Measurements from ENCODE around the gene RASGEF1C.

Gene RASGEF1C

DNA sequence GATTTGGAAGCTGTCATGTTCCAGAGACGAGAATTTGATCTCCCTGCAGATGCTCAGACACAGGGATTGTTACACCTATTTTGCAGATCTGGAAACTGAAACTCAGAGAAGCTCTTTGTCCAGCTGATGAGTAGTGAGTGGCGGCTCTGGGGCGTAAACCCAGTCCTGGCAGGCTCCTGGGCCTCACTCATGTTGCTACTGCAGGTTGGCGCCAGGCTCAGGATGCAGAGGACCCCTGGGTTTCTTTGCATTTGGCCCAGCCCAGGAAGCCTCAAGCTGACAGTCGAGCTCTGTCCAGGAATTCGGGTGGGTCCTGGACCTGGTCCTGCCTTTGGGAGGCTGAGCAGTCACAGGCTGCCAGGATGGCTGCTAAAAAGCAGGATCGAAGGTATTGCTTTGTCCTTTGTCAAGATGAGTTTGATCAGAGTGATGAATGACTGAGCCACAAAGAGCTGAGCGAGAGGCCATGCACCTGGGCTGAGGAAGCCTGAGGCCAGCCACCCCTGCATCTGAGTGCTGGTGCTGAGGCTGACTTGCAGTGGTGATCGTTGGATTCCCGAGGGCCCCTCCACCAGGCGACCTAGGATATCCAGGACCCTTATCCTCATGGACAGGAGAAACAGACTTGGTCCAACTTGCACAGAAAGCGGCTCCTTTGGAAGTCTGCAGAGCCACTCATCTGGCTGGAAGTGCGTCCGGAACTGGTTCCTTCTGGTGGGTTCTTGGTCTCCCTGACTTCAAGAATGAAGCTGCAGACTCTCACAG, 129.1 kb downstream of the RASGEF1C start:
- DNase-seq: no peak

DNA sequence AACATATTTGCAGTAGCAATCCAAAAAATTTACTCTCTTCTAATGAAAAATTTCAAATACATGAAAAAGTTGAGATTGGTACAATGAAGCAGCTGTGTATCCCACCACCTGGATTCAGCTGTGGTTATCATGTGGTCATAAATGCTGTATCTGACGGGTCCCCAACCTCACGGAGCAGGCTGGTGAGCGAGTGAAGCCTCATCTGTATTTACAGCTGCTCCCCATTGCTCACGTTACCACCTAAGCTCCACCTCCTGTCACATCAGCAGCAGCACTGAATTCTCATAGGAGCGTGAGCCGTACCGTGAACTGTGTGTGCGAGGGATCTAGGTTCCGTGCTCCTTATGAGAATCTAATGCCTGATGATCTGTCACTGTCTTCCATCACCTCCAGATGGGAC, 130.7 kb downstream of the RASGEF1C start:
- no peak for DNase-seq

DNA sequence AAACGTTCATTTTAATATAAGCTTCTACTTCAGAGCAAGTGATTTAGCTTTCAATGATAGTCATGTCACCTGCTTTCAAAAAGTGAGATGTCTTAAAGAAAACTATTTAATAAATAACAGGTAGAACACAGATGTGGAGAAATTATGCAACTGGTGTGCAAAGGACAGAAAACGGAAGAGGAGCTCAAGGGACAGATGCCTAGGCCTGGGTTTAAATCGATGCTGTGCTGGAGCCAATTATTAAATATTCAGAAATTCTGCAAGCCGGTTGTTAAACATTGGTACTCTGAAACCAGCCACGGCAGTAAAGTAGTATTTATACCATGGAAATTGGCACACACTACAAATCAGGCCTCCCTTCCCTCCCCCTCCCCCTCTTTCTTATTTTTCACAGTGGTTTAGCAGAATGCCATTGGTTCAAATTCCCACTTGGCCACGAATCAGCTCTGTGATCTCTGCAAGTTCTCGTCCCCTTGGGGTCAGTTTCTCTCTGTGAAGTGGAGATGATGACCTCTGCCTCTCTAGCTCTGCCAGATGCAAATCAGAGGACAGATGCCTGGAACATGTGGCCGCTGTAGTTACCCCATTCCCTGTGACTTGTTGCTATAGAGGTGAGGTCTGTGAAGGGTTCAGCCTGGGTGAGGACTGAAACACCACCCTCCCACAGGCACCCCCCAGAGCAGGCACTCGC, 131.3 kb downstream of the RASGEF1C start:
- no peak for DNase-seq

DNA sequence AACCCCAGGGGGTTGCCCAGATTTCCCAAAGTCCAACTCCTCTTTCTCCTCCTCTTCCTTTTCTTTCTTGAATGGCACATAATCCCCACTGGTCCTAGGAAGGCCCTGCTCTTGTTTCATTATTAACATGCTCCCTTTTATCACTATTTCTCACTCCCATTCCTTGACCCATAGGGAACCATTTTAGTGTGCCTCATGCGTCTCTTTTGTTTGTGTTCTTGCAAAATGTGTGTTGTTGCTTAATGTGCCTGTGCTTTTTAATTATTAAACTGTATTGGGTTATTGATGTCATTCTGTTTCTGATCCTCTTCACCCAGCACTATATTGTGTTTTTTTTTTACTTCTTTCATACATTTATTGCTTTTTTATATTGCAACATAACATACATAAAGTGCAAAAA, 133.3 kb downstream of the RASGEF1C start:
- no peak for DNase-seq

DNA sequence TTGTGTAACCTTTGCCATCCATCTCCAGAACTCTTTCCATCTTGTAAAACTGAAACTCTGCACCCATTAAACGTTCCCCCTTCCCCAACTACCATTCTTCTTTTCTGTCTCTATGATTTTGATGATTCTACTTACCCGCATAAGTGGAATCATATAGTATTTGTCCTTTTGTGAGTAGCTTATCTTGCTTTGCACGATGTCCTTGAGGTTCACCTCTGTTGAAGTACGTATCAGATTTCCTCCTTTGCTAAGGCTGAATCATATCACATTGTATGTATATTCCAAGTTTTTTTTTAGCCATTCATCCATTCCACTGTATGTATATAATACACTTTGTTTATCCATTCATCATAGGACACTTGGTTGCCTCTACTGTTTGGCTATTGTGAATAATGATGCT, 134.5 kb downstream of the RASGEF1C start:
- DNase-seq: no peak

DNA sequence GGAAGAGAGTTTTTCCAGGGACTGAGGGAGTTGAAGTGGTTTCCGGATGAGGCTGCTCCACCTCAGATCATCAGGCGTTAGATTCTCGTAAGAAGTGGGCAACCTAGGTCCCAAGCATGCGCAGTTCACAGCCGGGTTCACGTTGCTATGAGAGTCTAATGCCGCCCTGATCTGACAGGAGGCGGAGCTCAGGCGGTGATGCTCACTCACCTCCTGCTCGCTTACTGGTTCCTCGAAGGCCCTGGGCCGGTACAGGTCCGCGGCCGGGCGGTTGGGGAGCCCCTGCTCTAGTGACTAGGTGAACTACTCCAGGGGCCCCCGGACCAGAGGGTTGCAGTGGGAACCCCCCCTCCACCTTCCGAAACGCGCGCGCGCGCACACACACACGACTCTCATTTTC, 136.5 kb downstream of the RASGEF1C start:
- peak; percentile 23 to 44 for DNase-seq

DNA sequence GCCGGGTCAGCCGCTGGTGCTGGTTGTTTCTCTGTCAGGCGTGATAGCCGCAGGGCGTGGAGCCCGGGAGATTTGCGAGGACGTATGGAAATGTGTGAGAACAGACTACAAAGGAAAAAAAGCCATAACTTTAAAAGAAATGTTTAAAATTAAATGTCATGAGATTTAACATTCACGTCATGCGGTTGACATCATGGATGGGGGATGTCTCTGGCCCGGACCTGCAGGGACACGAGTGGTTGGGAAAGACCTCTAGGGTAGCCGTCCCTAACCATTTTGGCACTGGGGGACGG, 136.8 kb downstream of the RASGEF1C start:
- no peak for DNase-seq

DNA sequence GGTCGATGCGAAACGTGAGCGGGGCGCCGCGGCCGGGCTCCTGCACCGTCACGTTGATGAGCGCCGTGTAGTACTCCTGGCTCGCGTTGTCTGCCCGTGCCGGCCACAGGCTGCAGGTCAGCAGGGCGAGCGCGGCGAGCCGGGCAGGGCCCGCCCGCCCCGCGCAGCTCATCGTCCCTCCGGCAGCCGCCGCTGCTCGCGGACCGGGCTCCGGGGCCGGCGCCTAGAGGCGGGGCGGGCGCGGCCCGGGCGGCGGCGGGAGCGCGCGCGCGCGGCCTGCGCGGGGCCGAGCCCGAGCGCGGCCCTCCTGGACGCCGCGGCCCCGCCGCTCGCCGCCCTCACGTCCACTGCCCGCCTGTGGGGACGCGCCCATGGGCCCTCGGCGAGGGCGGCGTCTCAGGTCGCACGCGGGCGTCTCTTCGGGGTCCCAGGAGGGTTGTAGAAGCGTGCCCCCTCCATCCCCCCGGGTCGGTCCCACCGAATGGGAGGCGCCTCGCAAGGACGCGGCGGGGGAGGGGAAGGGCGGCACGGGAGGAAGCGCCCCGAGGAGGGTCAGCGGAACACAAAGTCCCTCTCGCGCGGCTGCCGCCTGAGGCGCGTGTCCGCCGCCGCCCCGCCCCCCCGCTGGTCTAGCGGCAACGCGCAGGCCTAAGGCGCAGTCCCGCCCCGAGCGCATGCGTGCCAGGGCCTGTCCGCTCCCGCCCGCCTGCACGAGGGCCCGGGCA, 137.3 kb downstream of the RASGEF1C start, which contains the start of gene RNF130:
RNF130 (minus strand) TSS at position 229 of the 725 bp plus-strand sequence; CDS start at position 172, 57 bp downstream.
- DNase-seq: peak; percentile 85 to 88

DNA sequence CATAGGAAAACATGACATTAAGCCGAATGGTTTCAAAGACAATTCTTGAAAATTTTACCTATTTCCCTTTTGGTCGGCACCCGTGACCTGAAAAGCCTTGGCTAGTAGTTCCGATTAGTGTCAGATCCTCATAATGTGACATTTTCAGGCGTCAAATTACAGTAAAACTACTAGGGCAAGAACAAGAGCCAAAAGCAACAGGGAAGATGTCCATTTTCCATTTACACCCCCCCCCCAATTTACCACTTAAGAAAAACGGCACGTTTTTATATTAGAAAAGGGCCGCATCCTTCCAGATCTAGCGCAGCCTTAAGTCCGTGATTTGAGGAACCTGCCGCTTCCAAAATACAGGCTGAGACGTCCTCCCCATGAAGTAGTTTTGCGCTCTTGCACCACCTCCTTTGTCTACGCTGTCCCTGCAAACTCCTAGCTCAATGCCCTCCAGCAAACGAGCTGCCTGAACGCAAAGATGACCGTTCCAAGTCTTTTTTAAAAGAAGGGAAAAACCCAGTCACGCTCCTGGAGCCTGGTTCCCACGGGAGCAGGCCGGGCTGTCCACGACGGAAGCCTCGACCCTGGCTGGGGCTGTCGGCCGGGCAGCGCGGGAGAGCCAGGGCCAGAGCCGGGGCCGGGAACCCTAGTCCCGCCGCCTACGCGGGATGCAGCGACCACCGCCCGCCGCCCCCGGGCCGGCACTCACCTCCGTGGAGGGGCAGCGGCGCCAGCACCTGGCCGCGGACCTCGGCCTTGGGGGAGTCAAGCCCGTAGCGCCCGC, 138.1 kb downstream of the RASGEF1C start:
- DNase-seq: no peak

DNA sequence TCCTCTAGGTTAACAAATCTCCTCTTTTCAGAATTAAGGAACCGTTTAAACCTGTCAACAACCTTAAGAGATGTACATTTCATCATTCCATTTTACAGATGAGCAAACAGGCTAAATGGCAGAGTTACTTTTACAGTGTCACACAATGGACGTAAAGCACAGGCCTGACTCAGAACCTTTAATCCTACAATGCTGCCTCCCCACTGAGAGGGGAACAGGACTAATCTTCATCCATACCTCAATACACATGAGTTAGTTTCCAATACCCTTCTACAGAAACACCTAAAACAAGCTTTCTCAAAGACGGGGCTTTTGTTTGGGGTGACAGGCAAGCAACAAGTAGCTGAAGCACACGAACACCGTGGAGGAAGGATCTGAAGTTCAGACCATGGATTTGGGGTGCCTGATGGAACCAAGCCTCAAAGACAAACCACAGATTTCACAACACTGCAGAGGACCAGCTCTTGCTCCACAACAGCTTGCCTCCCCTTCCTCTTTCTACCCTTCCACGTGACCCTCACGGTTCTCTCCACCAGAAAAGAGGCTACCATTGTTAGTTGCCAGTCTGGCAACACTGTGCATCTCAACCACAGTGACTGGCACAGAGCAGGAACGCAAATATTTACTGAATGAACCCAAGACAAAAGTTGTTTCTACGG, 139.3 kb downstream of the RASGEF1C start:
- peak; percentile 19 to 70 for DNase-seq

DNA sequence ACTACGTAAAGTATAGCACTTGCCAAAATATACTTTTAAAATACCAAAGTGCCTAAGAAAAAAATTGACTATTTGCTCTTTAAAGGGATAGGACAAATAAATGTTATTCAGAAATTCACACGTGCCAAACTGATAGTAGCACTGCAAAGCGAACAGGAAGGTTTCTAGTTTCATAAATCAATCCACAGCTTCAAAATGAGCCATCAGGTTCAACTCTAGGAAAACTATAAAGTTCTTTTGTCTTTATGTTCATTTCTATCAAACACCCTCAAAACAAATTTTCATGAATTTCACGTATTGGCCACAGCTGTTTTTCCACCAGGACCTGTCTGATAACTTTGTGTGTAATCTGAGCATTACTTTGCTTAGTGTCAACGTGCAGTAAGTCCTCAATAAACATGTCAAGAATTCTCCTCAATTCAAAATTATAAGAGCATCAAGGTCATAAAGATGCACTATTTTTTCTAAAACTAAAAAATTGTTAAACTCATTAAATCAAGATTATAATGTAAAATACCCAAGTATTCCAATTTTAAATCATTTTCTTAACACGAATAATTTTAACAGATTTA, 140.4 kb downstream of the RASGEF1C start:
- DNase-seq: no peak

DNA sequence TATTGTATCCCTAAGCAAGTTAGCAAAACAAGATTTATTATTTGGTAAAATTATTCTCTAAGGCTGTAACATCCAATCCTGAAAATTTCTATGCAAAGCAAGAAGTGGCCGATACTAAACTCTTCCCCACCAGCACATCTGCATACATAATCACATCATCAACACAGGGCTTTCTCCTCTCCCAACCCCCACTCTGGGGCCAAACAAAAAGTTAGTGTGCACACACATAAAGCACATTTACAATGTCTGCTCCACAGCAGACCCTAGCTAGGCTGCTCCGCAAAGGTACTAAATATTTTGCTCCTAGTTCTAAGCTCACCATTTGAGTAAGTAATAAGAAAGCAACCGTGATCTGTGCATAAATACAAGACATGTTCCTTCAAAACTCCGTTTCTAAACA, 141.0 kb downstream of the RASGEF1C start:
- no peak for DNase-seq

DNA sequence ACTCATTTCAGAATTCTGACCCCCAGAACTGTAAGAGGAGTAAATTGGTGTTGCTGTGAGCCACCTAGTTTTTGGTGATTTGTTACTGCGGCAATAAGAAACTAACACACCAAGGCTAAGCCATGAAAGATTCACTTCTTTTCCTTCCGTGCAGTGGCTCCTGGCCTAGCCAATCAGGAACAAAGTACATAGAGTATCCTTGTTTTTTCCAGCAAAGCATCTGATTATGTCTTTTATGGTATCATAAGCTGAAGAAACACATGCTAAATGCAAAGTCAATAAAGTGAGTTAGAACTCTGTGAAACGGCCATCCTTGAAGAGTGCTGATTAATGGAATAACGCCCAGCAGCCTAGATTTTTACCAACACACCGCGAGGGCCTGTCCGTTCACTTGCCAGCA, 148.8 kb downstream of the RASGEF1C start:
- no peak for DNase-seq

DNA sequence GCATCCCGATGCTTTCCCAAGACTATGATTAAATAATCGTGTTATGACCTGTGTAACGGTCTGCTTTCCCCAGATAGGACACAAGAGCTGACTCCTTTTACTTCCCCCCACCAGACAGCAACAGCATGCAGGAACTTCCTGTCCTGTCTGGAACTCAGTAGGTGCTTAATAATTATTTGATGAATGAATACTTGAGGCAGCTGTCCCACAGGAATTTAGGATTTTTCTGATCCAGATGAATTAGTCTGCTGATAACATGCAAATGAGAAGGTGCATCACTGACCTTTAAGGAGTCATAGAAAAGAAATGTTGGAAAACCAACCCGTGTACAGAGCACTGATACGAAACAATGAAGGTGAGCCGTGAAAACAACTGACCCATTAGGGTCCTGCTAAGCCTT, 149.7 kb downstream of the RASGEF1C start:
- DNase-seq: no peak

DNA sequence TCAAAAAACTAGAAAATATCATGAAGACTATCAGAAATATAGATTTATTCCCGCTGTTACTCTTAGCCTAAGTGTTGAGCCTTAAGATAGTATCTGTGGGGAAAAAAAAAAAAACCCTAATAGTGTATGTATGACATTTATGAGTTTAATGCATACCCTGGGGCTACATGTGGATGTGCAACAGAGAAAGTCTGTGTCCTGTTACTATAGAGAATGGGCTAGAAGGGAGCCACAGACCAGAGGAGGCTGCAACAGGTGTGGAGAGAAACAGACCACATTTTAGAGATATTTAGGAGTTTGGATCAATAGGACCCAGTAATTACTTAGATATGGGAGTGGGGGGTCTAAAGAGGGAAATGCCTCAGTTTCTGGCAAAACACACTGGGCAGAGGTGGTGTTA, 152.9 kb downstream of the RASGEF1C start:
- no peak for DNase-seq

DNA sequence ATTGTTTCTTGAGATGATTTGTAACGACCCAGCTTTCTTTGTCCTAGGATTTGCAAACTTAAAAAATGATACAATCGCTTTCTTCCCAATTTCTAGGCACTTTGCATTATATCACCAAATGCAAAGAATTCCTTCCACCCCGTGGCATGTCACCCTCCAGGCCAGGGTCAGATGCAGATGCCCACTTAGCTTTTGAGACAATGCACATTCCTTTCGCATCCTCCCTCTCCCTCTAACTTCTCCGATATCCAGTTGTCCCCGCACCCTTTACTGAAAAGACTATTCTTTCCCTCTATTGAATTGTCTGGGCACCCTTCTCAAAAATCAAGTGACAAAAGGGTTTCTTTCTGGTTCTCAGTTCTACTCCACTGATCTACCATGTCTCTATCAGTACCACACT, 154.8 kb downstream of the RASGEF1C start:
- DNase-seq: no peak

DNA sequence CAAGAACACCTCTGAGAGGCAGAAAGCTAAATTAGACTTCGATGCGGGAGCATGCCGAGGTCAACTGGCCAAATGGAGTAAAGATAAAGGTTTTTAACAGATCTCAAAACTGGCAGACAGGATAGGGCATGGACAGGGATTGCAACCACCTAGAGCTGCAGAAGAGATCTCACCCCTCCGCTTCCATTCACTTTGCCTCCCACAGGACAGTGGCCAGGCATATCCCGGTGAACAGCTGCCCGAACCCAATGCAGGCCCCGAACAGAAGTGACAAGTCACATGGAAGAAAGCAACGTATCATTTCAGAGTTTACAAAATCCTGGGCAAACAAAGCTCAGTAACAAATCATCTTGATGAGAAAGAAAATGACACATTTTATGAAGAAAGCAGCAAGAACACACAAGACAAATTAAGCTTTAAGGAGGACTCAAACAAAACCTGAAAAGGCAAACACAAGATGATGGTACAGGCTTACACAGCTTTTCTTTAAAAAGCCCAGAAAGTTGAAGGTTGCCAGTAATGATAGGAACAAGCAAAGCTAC, 155.9 kb downstream of the RASGEF1C start:
- DNase-seq: no peak

DNA sequence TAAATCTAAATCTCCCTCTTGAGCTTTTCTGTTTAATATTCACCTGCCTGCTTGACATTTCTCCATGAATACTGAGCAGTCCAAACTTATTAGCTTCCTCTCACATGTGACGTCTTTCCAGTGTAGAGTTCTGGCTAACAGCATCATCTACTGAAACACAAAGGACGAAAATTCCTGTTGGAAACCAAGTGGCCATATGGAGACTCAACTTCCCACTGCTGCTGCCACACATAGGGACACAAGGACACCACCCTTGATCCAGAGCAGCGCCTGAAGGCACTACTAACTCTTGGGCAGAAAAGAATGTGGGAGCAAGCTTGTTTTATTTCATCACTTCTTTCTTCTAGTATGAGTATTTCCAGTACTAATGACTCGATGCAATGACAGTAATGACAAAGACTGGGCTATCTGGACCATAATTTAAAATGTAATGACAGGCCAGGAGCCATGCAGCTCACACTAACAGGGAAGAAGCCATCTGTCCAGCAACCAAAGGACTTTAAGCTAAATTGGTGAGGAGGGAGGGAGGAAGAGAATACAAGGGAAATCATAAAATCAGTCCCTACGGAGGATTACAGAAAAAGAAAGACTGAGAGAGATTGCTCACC, 156.7 kb downstream of the RASGEF1C start:
- no peak for DNase-seq
